Upper lobe of left lung (tissue), 6 donors: ENCODE data around the gene CHM. TPM values are rescaled to one million over a fixed set of nuclear protein-coding genes. Genes with fewer than 3 reads are reported as not detected.
"Not testable (repeated sequence)": the region's sequence is repeated elsewhere in the genome, so short reads cannot be mapped to it uniquely, and the experiment has no call there.

Experiments
- ATAC-seq, 2 donors: fragments of 200-7000 bp; cut with Tn5 transposase; one replicate each; pipeline ENCODE4 v1.9.1; 2022; ENCODE audit warnings: mild to moderate bottlenecking in 2 of 2, moderate library complexity in 2 of 2; ENCODE audit not compliant: low FRiP score in 2 of 2
- DNase-seq, 2 donors: peaks; one replicate each; pipeline ENCODE4 v3.0.0-alpha.2; 2019 to 2020
- H3K27ac ChIP-seq, 4 donors: fragments of 200-600 bp; sonication (generic); one replicate each; pipeline ENCODE4 v1.5.1; 2016 to 2019
- H3K27me3 ChIP-seq, 4 donors: fragments of 200-600 bp; sonication (generic); one replicate each; pipeline ENCODE4 v1.5.1; 2017 to 2019
- H3K36me3 ChIP-seq, 4 donors: fragments of 200-600 bp; sonication (generic); one replicate each; pipeline ENCODE4 v1.5.1; 2016 to 2019
- H3K4me1 ChIP-seq, 4 donors: fragments of 200-600 bp; sonication (generic); one replicate each; pipeline ENCODE4 v1.5.1; 2018 to 2019
- H3K4me3 ChIP-seq, 4 donors: fragments of 200-600 bp; sonication (generic); one replicate each; pipeline ENCODE4 v1.5.1; 2017 to 2019; ENCODE audit warnings: mild to moderate bottlenecking in 2 of 4, moderate library complexity in 1 of 4
- H3K9me3 ChIP-seq, 4 donors: fragments of 200-600 bp; sonication (generic); one replicate each; pipeline ENCODE4 v1.5.1; 2018 to 2019
- EP300 ChIP-seq, 4 donors: sonication (generic); formaldehyde crosslinking; IDR thresholded peaks; one replicate each; pipeline ENCODE4 v1.5.1; 2017; ENCODE audit warnings: antibody characterized with exemption in 4 of 4, control low read depth in 2 of 4
- POLR2A ChIP-seq, 4 donors: fragments of 450-650 bp; IDR thresholded peaks; one replicate each; pipeline ENCODE4 v1.5.1; 2016 to 2017; ENCODE audit warnings: antibody characterized with exemption in 4 of 4, mild to moderate bottlenecking in 2 of 4
- POLR2AphosphoS5 ChIP-seq, 2 donors: sonication (generic); formaldehyde crosslinking; IDR thresholded peaks; one replicate each; pipeline ENCODE4 v1.5.1; 2017; ENCODE audit warnings: antibody characterized with exemption in 2 of 2
- WGBS, 2 donors: methylation state at CpG; one replicate each; pipeline ENCODE4 v1.1.5; 2017 to 2018; 5-methylcytosine and 5-hydroxymethylcytosine counted together
- total RNA-seq, 6 donors: library from RNA; depleted of rRNA in 4 of 6; stranded (reverse); fragments of >200 nt in 4 of 6; gene quantifications; one replicate each; pipeline versions ENCODE4 v1.1.0 to v1.2.1, GENCODE V29; 2016 to 2021
- TF ChIP-seq, protein P1 (sequence below), 6 experiments: fragments of 450-650 bp in 4 of 6; fragments of 200-600 bp in 2 of 6; sonication (generic) in 2 of 6; IDR thresholded peaks; one replicate each; pipeline ENCODE4 v1.5.1; 2016 to 2019; ENCODE audit warnings: antibody characterized with exemption in 6 of 6
- donor health status: DM: no; HTN: no; CAD: no; lungs with moderate emphysema.
- donor health status: DM: no; HTN: yes; CAD: no; lungs with severe emphysema.

The CHM gene
- total RNA-seq, 6 donors from 2014 or later: 14.7 to 28.6 (median 20.6) TPM

- Histone ChIP-seq H3K9me3 (no peaks in the 10 kb centered on the region), H3K27me3 (no peaks in the 10 kb centered on the region), H3K4me3 (no peak overlapping the region), H3K36me3 (no peaks in the 10 kb centered on the region), H3K27ac (no peak overlapping the region), H3K4me1 (no peaks in the 10 kb centered on the region)
- no peak for ATAC-seq
- TF ChIP-seq POLR2A (IDR thresholded peaks at IDR 0.05): no peak
- TF ChIP-seq POLR2AphosphoS5 (IDR thresholded peaks at IDR 0.05): no peak
- TF ChIP-seq, protein P1, sequence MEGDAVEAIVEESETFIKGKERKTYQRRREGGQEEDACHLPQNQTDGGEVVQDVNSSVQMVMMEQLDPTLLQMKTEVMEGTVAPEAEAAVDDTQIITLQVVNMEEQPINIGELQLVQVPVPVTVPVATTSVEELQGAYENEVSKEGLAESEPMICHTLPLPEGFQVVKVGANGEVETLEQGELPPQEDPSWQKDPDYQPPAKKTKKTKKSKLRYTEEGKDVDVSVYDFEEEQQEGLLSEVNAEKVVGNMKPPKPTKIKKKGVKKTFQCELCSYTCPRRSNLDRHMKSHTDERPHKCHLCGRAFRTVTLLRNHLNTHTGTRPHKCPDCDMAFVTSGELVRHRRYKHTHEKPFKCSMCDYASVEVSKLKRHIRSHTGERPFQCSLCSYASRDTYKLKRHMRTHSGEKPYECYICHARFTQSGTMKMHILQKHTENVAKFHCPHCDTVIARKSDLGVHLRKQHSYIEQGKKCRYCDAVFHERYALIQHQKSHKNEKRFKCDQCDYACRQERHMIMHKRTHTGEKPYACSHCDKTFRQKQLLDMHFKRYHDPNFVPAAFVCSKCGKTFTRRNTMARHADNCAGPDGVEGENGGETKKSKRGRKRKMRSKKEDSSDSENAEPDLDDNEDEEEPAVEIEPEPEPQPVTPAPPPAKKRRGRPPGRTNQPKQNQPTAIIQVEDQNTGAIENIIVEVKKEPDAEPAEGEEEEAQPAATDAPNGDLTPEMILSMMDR (IDR thresholded peaks at IDR 0.05): no peak
- TF ChIP-seq EP300 (IDR thresholded peaks at IDR 0.05): no peak
- no peak for DNase-seq
- WGBS, 2 donors: 41 to 45% methylated on average over 3 of the region's 3 CpGs
Measured at GRCh38 chrX:85992811-85993229, 54.5 kb downstream of the CHM start.

DNA sequence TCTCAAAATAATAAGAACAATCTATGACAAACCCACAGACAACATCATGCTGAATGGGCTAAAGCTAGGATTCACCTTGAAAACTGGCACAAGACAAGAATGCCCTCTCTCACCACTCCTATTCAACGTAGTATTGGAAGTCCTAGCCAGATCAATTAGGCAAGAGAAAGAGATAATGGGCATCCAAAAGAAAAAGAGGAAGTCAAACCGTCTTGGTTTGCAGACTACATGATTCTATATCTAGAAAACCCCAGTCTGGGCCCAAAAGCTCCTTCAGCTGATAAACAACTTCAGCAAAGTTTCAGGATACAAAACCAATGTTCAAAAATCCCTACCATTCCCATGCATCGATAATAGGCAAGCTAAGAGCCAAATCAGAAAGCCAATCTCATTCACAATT lies 59.0 kb downstream of the CHM start:
- no peaks in the 10 kb centered on the region for H3K9me3 ChIP-seq
- H3K36me3 ChIP-seq: no peaks in the 10 kb centered on the region
- ATAC-seq (no peak), DNase-seq (no peak)
- H3K27me3 ChIP-seq: no peaks in the 10 kb centered on the region
- no peak overlapping the region for H3K4me3 ChIP-seq
- no peak overlapping the region for H3K27ac ChIP-seq
- TF ChIP-seq POLR2AphosphoS5 (IDR thresholded peaks at IDR 0.05) (no peak), EP300 (IDR thresholded peaks at IDR 0.05) (no peak), POLR2A (IDR thresholded peaks at IDR 0.05) (no peak)
- TF ChIP-seq, protein P1 (IDR thresholded peaks at IDR 0.05): no peak
- no peaks in the 10 kb centered on the region for H3K4me1 ChIP-seq
- whole genome bisulfite sequencing, 2 donors: 67 to 85% methylated on average over 3 of the region's 3 CpGs

GRCh38 chrX:85980286-85980685 lies 67.1 kb downstream of the CHM start:
- Histone ChIP-seq H3K36me3 (peaks cover 0 to 13% (median 0%) of the 10 kb centered on the region in 4 donors), H3K9me3 (no peaks in the 10 kb centered on the region), H3K27ac (no peak overlapping the region), H3K4me3 (no peak overlapping the region), H3K4me1 (no peaks in the 10 kb centered on the region), H3K27me3 (no peaks in the 10 kb centered on the region)
- ATAC-seq: no peak
- DNase-seq: no peak
- TF ChIP-seq EP300 (IDR thresholded peaks at IDR 0.05) (no peak), POLR2A (IDR thresholded peaks at IDR 0.05) (no peak)
- 100% methylated on average over 1 of the region's 1 CpG for WGBS, 2 donors

- no peaks in the 10 kb centered on the region for H3K27me3 ChIP-seq
- no peak for DNase-seq
- peaks cover 0 to 13% (median 0%) of the 10 kb centered on the region in 4 donors for H3K36me3 ChIP-seq
- H3K4me3 ChIP-seq: no peak overlapping the region
- H3K4me1 ChIP-seq: no peaks in the 10 kb centered on the region
- H3K9me3 ChIP-seq: no peaks in the 10 kb centered on the region
- TF ChIP-seq POLR2AphosphoS5 (IDR thresholded peaks at IDR 0.05): no peak
- TF ChIP-seq, protein P1 (IDR thresholded peaks at IDR 0.05): no peak
- TF ChIP-seq POLR2A (IDR thresholded peaks at IDR 0.05): no peak
- no peak for TF ChIP-seq EP300 (IDR thresholded peaks at IDR 0.05)
- no peak for ATAC-seq
- 70 to 84% methylated on average over 3 of the region's 3 CpGs for WGBS, 2 donors
- H3K27ac ChIP-seq: no peak overlapping the region
Measured at GRCh38 chrX:85977218-85977617, 70.1 kb downstream of the CHM start.

GRCh38 chrX:85972351-85972750 lies 75.0 kb downstream of the CHM start:
- ATAC-seq, H3K9me3 ChIP-seq, H3K4me1 ChIP-seq, H3K27me3 ChIP-seq, H3K4me3 ChIP-seq, H3K36me3 ChIP-seq, H3K27ac ChIP-seq: not testable (repeated sequence)
- WGBS, 2 donors: 93% methylated on average over 25 of the region's 33 CpGs; no CpG with 5 or more reads in 1 of the 2 donors
- peak in 1 of 2 donors; percentile 38 for DNase-seq

DNA sequence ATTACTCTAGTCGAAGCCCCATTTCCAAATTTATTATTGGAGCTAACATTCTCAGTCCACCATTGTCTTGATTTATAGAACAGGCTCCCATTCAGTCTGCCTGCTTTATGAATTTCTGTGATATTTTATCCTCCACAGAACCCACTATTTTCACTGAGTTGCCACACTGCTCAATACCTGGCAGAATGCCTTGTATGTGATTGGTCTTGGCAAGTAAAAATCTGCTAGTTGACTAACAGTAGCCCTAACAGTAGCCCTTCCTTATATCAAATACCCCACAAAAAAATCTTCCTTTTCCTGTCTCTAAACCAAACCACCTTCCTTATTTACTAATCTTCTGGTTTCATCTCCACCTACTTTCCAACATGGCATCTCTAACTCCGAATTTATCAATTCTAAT lies 82.6 kb downstream of the CHM start:
- Histone ChIP-seq H3K27me3 (no peaks in the 10 kb centered on the region), H3K27ac (no peak overlapping the region), H3K36me3 (no peaks in the 10 kb centered on the region), H3K4me3 (no peak overlapping the region), H3K9me3 (no peaks in the 10 kb centered on the region), H3K4me1 (no peaks in the 10 kb centered on the region)
- DNase-seq: no peak
- WGBS, 2 donors: 63 to 100% methylated on average over 2 of the region's 2 CpGs
- TF ChIP-seq POLR2AphosphoS5 (IDR thresholded peaks at IDR 0.05) (no peak), POLR2A (IDR thresholded peaks at IDR 0.05) (no peak), EP300 (IDR thresholded peaks at IDR 0.05) (no peak)
- TF ChIP-seq, protein P1 (IDR thresholded peaks at IDR 0.05): no peak
- no peak for ATAC-seq
